ENCODE measurements around the gene SCAPER.
"Not testable (repeated sequence)": the region's sequence is repeated elsewhere in the genome, so short reads cannot be mapped to it uniquely, and the experiment has no call there.

The SCAPER gene

GRCh38 chr15:76483018-76483417, 422.1 kb downstream of the SCAPER start:
- no peak for DNase-seq

GRCh38 chr15:76480267-76480666, 424.9 kb downstream of the SCAPER start:
- DNase-seq, result no peak

GRCh38 chr15:76470691-76471090, 434.4 kb downstream of the SCAPER start:
- no peak for DNase-seq

GRCh38 chr15:76468722-76469121, 436.4 kb downstream of the SCAPER start:
- no peak for DNase-seq

GRCh38 chr15:76467136-76467535, 438.0 kb downstream of the SCAPER start:
- DNase-seq, result no peak

- DNase-seq, result no peak
Observed at GRCh38 chr15:76465728-76466127, 439.4 kb downstream of the SCAPER start.

GRCh38 chr15:76464247-76464646, 440.9 kb downstream of the SCAPER start:
- no peak for DNase-seq

- no peak for DNase-seq
Observed at GRCh38 chr15:76460871-76461270, 444.3 kb downstream of the SCAPER start.

- no peak for DNase-seq
Observed at GRCh38 chr15:76460347-76460746, 444.8 kb downstream of the SCAPER start.

- peak in 1 of 4 experiments; percentile 7 for DNase-seq
Observed at GRCh38 chr15:76451540-76451939, 453.6 kb downstream of the SCAPER start.

GRCh38 chr15:76449455-76449854, 455.7 kb downstream of the SCAPER start:
- DNase-seq, result peak; percentile 1 to 31 (median 7)

GRCh38 chr15:76448755-76449154, 456.4 kb downstream of the SCAPER start:
- DNase-seq, result no peak

GRCh38 chr15:76447728-76448441, 457.3 kb downstream of the SCAPER start:
- no peak for DNase-seq

GRCh38 chr15:76440441-76440840, 464.7 kb downstream of the SCAPER start:
- DNase-seq, result no peak

- no peak for DNase-seq
Observed at GRCh38 chr15:76439542-76439941, 465.6 kb downstream of the SCAPER start.

- no peak for DNase-seq
Observed at GRCh38 chr15:76433798-76434400, 471.2 kb downstream of the SCAPER start.

GRCh38 chr15:76433036-76433435, 472.1 kb downstream of the SCAPER start:
- not testable (repeated sequence) for DNase-seq

- DNase-seq, result no peak
Observed at GRCh38 chr15:76432604-76433003, 472.5 kb downstream of the SCAPER start.

GRCh38 chr15:76431971-76432370, 473.2 kb downstream of the SCAPER start:
- no peak for DNase-seq

GRCh38 chr15:76430711-76431110, 474.4 kb downstream of the SCAPER start:
- not testable (repeated sequence) for DNase-seq

GRCh38 chr15:76429661-76430060, 475.5 kb downstream of the SCAPER start:
- no peak for DNase-seq

GRCh38 chr15:76426941-76427340, 478.2 kb downstream of the SCAPER start:
- no peak for DNase-seq

GRCh38 chr15:76418352-76419140, 486.6 kb downstream of the SCAPER start:
- no peak for DNase-seq

- DNase-seq, result no peak
Observed at GRCh38 chr15:76401285-76401684, 503.9 kb downstream of the SCAPER start.
